Astrocyte (in vitro differentiated cells and primary cell): ENCODE measurements around the gene COPZ2. TPM values are rescaled to one million over a fixed set of nuclear protein-coding genes. Genes with fewer than 3 reads are reported as not detected.

Experiments
- DNase-seq: peaks from one replicate; pipeline ENCODE4 v3.0.0-alpha.2; 2010; ENCODE audit warnings: low read depth
- FAIRE-seq: peaks from 2 replicates; lab custom pipeline; 2011; peaks lifted over from hg19 to GRCh38; lab: Jason Lieb, UNC
- H2AFZ ChIP-seq: 2 replicates; pipeline ENCODE4 v1.6.0; 2012; ENCODE audit warnings: low read depth, low read length, inconsistent platforms
- H3K27ac ChIP-seq: 2 replicates; pipeline ENCODE4 v1.5.1; 2011; ENCODE audit warnings: low read depth, low read length, inconsistent platforms
- H3K27me3 ChIP-seq: 2 replicates; pipeline ENCODE4 v1.6.0; 2011; ENCODE audit warnings: low read length, inconsistent platforms; ENCODE audit not compliant: insufficient read depth
- H3K36me3 ChIP-seq: 2 replicates; pipeline ENCODE4 v1.5.1; 2011; ENCODE audit warnings: low read length, inconsistent platforms; ENCODE audit not compliant: insufficient read depth
- H3K4me1 ChIP-seq: 2 replicates; pipeline ENCODE4 v1.5.1; 2011; ENCODE audit warnings: low read length, inconsistent platforms; ENCODE audit not compliant: insufficient read depth
- H3K4me2 ChIP-seq: 2 replicates; pipeline ENCODE4 v1.6.0; 2012; ENCODE audit warnings: low read length, inconsistent platforms
- H3K4me3 ChIP-seq: 2 replicates; pipeline ENCODE4 v1.5.1; 2011; ENCODE audit warnings: low read depth, mild to moderate bottlenecking, low read length, inconsistent platforms; ENCODE audit not compliant: insufficient read depth
- H3K79me2 ChIP-seq: 2 replicates; pipeline ENCODE4 v1.6.0; 2012; ENCODE audit warnings: mild to moderate bottlenecking, low read length, inconsistent platforms; ENCODE audit not compliant: insufficient read depth
- H3K9ac ChIP-seq: 2 replicates; pipeline ENCODE4 v1.6.0; 2012; ENCODE audit warnings: mild to moderate bottlenecking, low read length, inconsistent platforms
- H3K9me3 ChIP-seq: 2 replicates; pipeline ENCODE4 v1.5.1; 2012; ENCODE audit warnings: low read depth, mild to moderate bottlenecking, low read length, inconsistent platforms; ENCODE audit not compliant: insufficient read depth
- H4K20me1 ChIP-seq: 2 replicates; pipeline ENCODE4 v1.6.0; 2012; ENCODE audit warnings: low read length, inconsistent platforms; ENCODE audit not compliant: insufficient read depth
- H3K27ac Mint-ChIP-seq: one replicate; pipeline ENCODE4 v1.8.0; 2021; ENCODE audit warnings: mild to moderate bottlenecking, mixed read lengths; ENCODE audit not compliant: unreplicated experiment
- H3K27me3 Mint-ChIP-seq: one replicate; pipeline ENCODE4 v1.8.0; 2021; ENCODE audit warnings: low read depth, mixed read lengths; ENCODE audit not compliant: unreplicated experiment
- H3K36me3 Mint-ChIP-seq: one replicate; pipeline ENCODE4 v1.8.0; 2021; ENCODE audit warnings: low read depth, mixed read lengths; ENCODE audit not compliant: unreplicated experiment
- H3K4me1 Mint-ChIP-seq: one replicate; pipeline ENCODE4 v1.8.0; 2021; ENCODE audit warnings: low read depth, mixed read lengths; ENCODE audit not compliant: unreplicated experiment
- H3K4me3 Mint-ChIP-seq: one replicate; pipeline ENCODE4 v1.8.0; 2021; ENCODE audit warnings: mild to moderate bottlenecking, moderate library complexity, mixed read lengths; ENCODE audit not compliant: unreplicated experiment
- H3K9me3 Mint-ChIP-seq: one replicate; pipeline ENCODE4 v1.8.0; 2021; ENCODE audit warnings: mild to moderate bottlenecking, mixed read lengths; ENCODE audit not compliant: unreplicated experiment
- CTCF ChIP-seq: IDR thresholded peaks from 2 replicates; pipeline ENCODE4 v1.5.1; 2011; ENCODE audit warnings: low read depth, mild to moderate bottlenecking, inconsistent platforms, low read length, moderate library complexity; ENCODE audit not compliant: insufficient read depth
- EZH2 ChIP-seq: IDR thresholded peaks from 2 replicates; pipeline ENCODE4 v1.6.1; 2012; ENCODE audit warnings: mild to moderate bottlenecking, low read length, inconsistent platforms; ENCODE audit not compliant: insufficient read depth
- total RNA-seq: library from RNA; stranded (reverse); gene quantifications from 2 replicates; pipeline ENCODE4 v1.2.1, GENCODE V29; 2021

Gene COPZ2
- total RNA-seq, 1 donor from 2014 or later: 25.1 TPM

GRCh38 chr17:48058393-48059124, 21.0 kb upstream of the COPZ2 start:
- H3K27ac ChIP-seq: no peak overlapping the region
- DNase-seq (no peak), FAIRE-seq (no peak)
- Mint-ChIP-seq H3K4me1 (peaks cover 38% of the 10 kb centered on the region), H3K4me3 (no peak overlapping the region), H3K9me3 (no peaks in the 10 kb centered on the region), H3K27me3 (no peaks in the 10 kb centered on the region), H3K27ac (peak overlapping the region; percentile 77), H3K36me3 (peaks cover 60% of the 10 kb centered on the region)
- H3K9me3 ChIP-seq: no peaks in the 10 kb centered on the region
- peaks cover 18% of the 10 kb centered on the region for H3K4me1 ChIP-seq
- H4K20me1 ChIP-seq: peaks cover 77% of the 10 kb centered on the region
- H3K36me3 ChIP-seq: peaks cover 43% of the 10 kb centered on the region
- no peaks in the 10 kb centered on the region for H3K27me3 ChIP-seq
- H3K79me2 ChIP-seq: peaks cover 67% of the 10 kb centered on the region
- H3K4me3 ChIP-seq: no peak overlapping the region
- TF ChIP-seq EZH2 (no peak), CTCF (no peak)
- no peak overlapping the region for H3K4me2 ChIP-seq
- H3K9ac ChIP-seq: no peak overlapping the region
- no peak overlapping the region for H2AFZ ChIP-seq

- H3K4me2 ChIP-seq: no peak overlapping the region
- no peaks in the 10 kb centered on the region for H3K27me3 ChIP-seq
- H3K27me3 Mint-ChIP-seq: no peaks in the 10 kb centered on the region
- H3K9ac ChIP-seq: no peak overlapping the region
- H2AFZ ChIP-seq: no peak overlapping the region
- no peak for DNase-seq
- H3K36me3 ChIP-seq: peaks cover 37% of the 10 kb centered on the region
- no peak overlapping the region for H3K27ac ChIP-seq
- H3K4me3 Mint-ChIP-seq: peak overlapping the region; percentile 50
- no peak for FAIRE-seq
- H3K9me3 Mint-ChIP-seq: no peaks in the 10 kb centered on the region
- H3K4me1 Mint-ChIP-seq: peaks cover 47% of the 10 kb centered on the region
- peaks cover 60% of the 10 kb centered on the region for H3K36me3 Mint-ChIP-seq
- no peak for TF ChIP-seq CTCF
- TF ChIP-seq EZH2: no peak
- peaks cover 27% of the 10 kb centered on the region for H3K4me1 ChIP-seq
- H3K9me3 ChIP-seq: no peaks in the 10 kb centered on the region
- H3K4me3 ChIP-seq: no peak overlapping the region
- peaks cover 86% of the 10 kb centered on the region for H4K20me1 ChIP-seq
- peaks cover 73% of the 10 kb centered on the region for H3K79me2 ChIP-seq
- peak overlapping the region; percentile 100 for H3K27ac Mint-ChIP-seq
Measured at GRCh38 chr17:48057626-48058025, 20.0 kb upstream of the COPZ2 start.

- H4K20me1 ChIP-seq: peaks cover 90% of the 10 kb centered on the region
- H3K79me2 ChIP-seq: peaks cover 81% of the 10 kb centered on the region
- no peak overlapping the region for H3K9ac ChIP-seq
- no peaks in the 10 kb centered on the region for H3K27me3 ChIP-seq
- Mint-ChIP-seq H3K27ac (peak overlapping the region; percentile 100), H3K4me3 (peak overlapping the region; percentile 92), H3K4me1 (peaks cover 52% of the 10 kb centered on the region), H3K36me3 (peaks cover 61% of the 10 kb centered on the region), H3K27me3 (no peaks in the 10 kb centered on the region), H3K9me3 (no peaks in the 10 kb centered on the region)
- FAIRE-seq: no peak
- no peak for TF ChIP-seq CTCF
- no peak for TF ChIP-seq EZH2
- H2AFZ ChIP-seq: no peak overlapping the region
- peaks cover 34% of the 10 kb centered on the region for H3K4me1 ChIP-seq
- no peaks in the 10 kb centered on the region for H3K9me3 ChIP-seq
- H3K36me3 ChIP-seq: peaks cover 29% of the 10 kb centered on the region
- no peak for DNase-seq
- no peak overlapping the region for H3K27ac ChIP-seq
- H3K4me3 ChIP-seq: no peak overlapping the region
- no peak overlapping the region for H3K4me2 ChIP-seq
Measured at GRCh38 chr17:48056879-48057278, 19.3 kb upstream of the COPZ2 start.
